Measurements from ENCODE around the gene PLA2G2C. TPM values are rescaled to one million over a fixed set of nuclear protein-coding genes. Genes with fewer than 3 reads are reported as not detected.

The PLA2G2C gene
- total RNA-seq, 2 experiments from 2014 or later = 0.43 to 0.58 TPM

GRCh38 chr1:20183616-20184271 lies 2.6 kb downstream of the PLA2G2C start:
- Mint-ChIP-seq H3K4me3 (no peak overlapping the region), H3K27ac (no peak overlapping the region), H3K27me3 (peaks cover 7% of the 10 kb centered on the region), H3K36me3 (ENCODE audit: low read depth) (no peaks in the 10 kb centered on the region), H3K9me3 (ENCODE audit: low read depth) (peaks cover 4% of the 10 kb centered on the region), H3K4me1 (peaks cover 39% of the 10 kb centered on the region)
- POLR2A ChIA-PET = interaction anchor here (0.6 kb wide), 1 partner anchor 1109 kb away, joined by 3 read pairs; no protein-coding TSS in a partner anchor
- no peak for DNase-seq
- intact Hi-C loops (cut with DNase I, micrococcal nuclease) = loop anchor here in 1 of 2 experiments (10.0 kb wide), 1 partner anchor 469 kb away; no protein-coding TSS in a partner anchor
- ATAC-seq = no peak
- CTCF ChIA-PET = interaction anchor here (0.8 to 1.6 kb wide), 4 partner anchors 10 to 245 kb away, joined by 3 to 4 read pairs (median 3); no protein-coding TSS in a partner anchor

- ATAC-seq (no peak), DNase-seq (no peak)
- ChIA-PET CTCF (interaction anchor here (0.9 to 1.6 kb wide), 2 partner anchors 81 to 246 kb away, joined by 3 read pairs; no protein-coding TSS in a partner anchor), POLR2A (interaction anchor here (0.6 kb wide), 1 partner anchor 1110 kb away, joined by 3 read pairs; no protein-coding TSS in a partner anchor)
- H3K27ac Mint-ChIP-seq = no peak overlapping the region
- H3K9me3 Mint-ChIP-seq (ENCODE audit: low read depth) = peaks cover 4% of the 10 kb centered on the region
- peaks cover 32% of the 10 kb centered on the region for H3K4me1 Mint-ChIP-seq
- H3K36me3 Mint-ChIP-seq (ENCODE audit: low read depth) = no peaks in the 10 kb centered on the region
- no peak overlapping the region for H3K4me3 Mint-ChIP-seq
- intact Hi-C loops (cut with DNase I, micrococcal nuclease) = loop anchor here in 1 of 2 experiments (10.0 kb wide), 1 partner anchor 468 kb away; no protein-coding TSS in a partner anchor
- peaks cover 2% of the 10 kb centered on the region for H3K27me3 Mint-ChIP-seq
These were observed 3.3 kb downstream of the PLA2G2C start for GRCh38 chr1:20183035-20183434.

- no peaks in the 10 kb centered on the region for H3K27me3 Mint-ChIP-seq
- POLR2A ChIA-PET = no interaction called here
- intact Hi-C loops (cut with DNase I, micrococcal nuclease) = loop anchor here in 1 of 2 experiments (10.0 kb wide), 1 partner anchor 468 kb away; no protein-coding TSS in a partner anchor
These were observed 3.9 kb downstream of the PLA2G2C start for GRCh38 chr1:20182415-20182814.

GRCh38 chr1:20180844-20181207 lies 5.5 kb downstream of the PLA2G2C start:
- Mint-ChIP-seq H3K4me1 (peaks cover 13% of the 10 kb centered on the region), H3K27me3 (no peaks in the 10 kb centered on the region), H3K27ac (no peak overlapping the region), H3K4me3 (no peak overlapping the region), H3K9me3 (ENCODE audit: low read depth) (peaks cover 4% of the 10 kb centered on the region), H3K36me3 (ENCODE audit: low read depth) (no peaks in the 10 kb centered on the region)
- ATAC-seq = no peak
- CTCF ChIA-PET = interaction anchor here (0.5 to 4.1 kb wide), 4 partner anchors 9 to 315 kb away, joined by 3 to 13 read pairs (median 4); no protein-coding TSS in a partner anchor
- intact Hi-C loops (cut with DNase I, micrococcal nuclease) = loop anchor here in 1 of 2 experiments (10.0 kb wide), 1 partner anchor 466 kb away; no protein-coding TSS in a partner anchor
- DNase-seq = no peak
- POLR2A ChIA-PET = no interaction called here

More at GRCh38 chr1:20182415-20182814, 3.9 kb downstream of the PLA2G2C start:
- Mint-ChIP-seq H3K27ac (no peak overlapping the region), H3K4me3 (no peak overlapping the region), H3K9me3 (ENCODE audit: low read depth) (peaks cover 4% of the 10 kb centered on the region), H3K4me1 (peaks cover 25% of the 10 kb centered on the region), H3K36me3 (ENCODE audit: low read depth) (no peaks in the 10 kb centered on the region)
- DNase-seq = no peak
- CTCF ChIA-PET = interaction anchor here (4.1 kb wide), 1 partner anchor 31 kb away, joined by 13 read pairs; no protein-coding TSS in a partner anchor
- no peak for ATAC-seq

- intact Hi-C loops (cut with DNase I, micrococcal nuclease) = loop anchor here in 1 of 2 experiments (10.0 kb wide), 1 partner anchor 465 kb away; no protein-coding TSS in a partner anchor
- ATAC-seq = no peak
- H3K4me3 Mint-ChIP-seq = no peak overlapping the region
These were observed 6.0 kb downstream of the PLA2G2C start for GRCh38 chr1:20180129-20180843.

GRCh38 chr1:20179371-20180128 lies 6.8 kb downstream of the PLA2G2C start:
- no peak for DNase-seq
- intact Hi-C loops (cut with DNase I, micrococcal nuclease) = loop anchor here in 1 of 2 experiments (10.0 kb wide), 1 partner anchor 465 kb away; no protein-coding TSS in a partner anchor
- H3K4me1 Mint-ChIP-seq = peaks cover 14% of the 10 kb centered on the region
- H3K4me3 Mint-ChIP-seq = no peak overlapping the region
- ChIA-PET CTCF (interaction anchor here (0.5 to 4.1 kb wide), 8 partner anchors 14 to 262 kb away, joined by 3 to 30 read pairs (median 3); no protein-coding TSS in a partner anchor), POLR2A (interaction anchor here (1.0 kb wide), 1 partner anchor 17 kb away, joined by 3 read pairs; no protein-coding TSS in a partner anchor)
- H3K36me3 Mint-ChIP-seq (ENCODE audit: low read depth) = no peaks in the 10 kb centered on the region
- H3K27ac Mint-ChIP-seq = no peak overlapping the region
- H3K9me3 Mint-ChIP-seq (ENCODE audit: low read depth) = peaks cover 4% of the 10 kb centered on the region
- H3K27me3 Mint-ChIP-seq = no peaks in the 10 kb centered on the region
- no peak for ATAC-seq

More at GRCh38 chr1:20180129-20180843, 6.0 kb downstream of the PLA2G2C start:
- Mint-ChIP-seq H3K27me3 (no peaks in the 10 kb centered on the region), H3K27ac (no peak overlapping the region), H3K36me3 (ENCODE audit: low read depth) (no peaks in the 10 kb centered on the region), H3K4me1 (peaks cover 14% of the 10 kb centered on the region), H3K9me3 (ENCODE audit: low read depth) (peaks cover 4% of the 10 kb centered on the region)
- POLR2A ChIA-PET = interaction anchor here (1.0 kb wide), 1 partner anchor 16 kb away, joined by 3 read pairs; no protein-coding TSS in a partner anchor
- DNase-seq = no peak
- CTCF ChIA-PET = interaction anchor here (0.5 to 4.1 kb wide), 5 partner anchors 10 to 77 kb away, joined by 3 to 13 read pairs (median 3); no protein-coding TSS in a partner anchor

- ChIA-PET POLR2A (interaction anchor here (1.0 kb wide), 1 partner anchor 17 kb away, joined by 3 read pairs; no protein-coding TSS in a partner anchor), CTCF (interaction anchor here (0.5 to 4.1 kb wide), 7 partner anchors 13 to 261 kb away, joined by 3 to 30 read pairs (median 3); no protein-coding TSS in a partner anchor)
- ATAC-seq = no peak
- Mint-ChIP-seq H3K4me1 (peaks cover 14% of the 10 kb centered on the region), H3K27me3 (no peaks in the 10 kb centered on the region), H3K9me3 (ENCODE audit: low read depth) (peaks cover 4% of the 10 kb centered on the region), H3K27ac (no peak overlapping the region), H3K4me3 (no peak overlapping the region), H3K36me3 (ENCODE audit: low read depth) (no peaks in the 10 kb centered on the region)
- DNase-seq = no peak
- intact Hi-C loops (cut with DNase I, micrococcal nuclease) = no loop called here
These were observed 7.5 kb downstream of the PLA2G2C start for GRCh38 chr1:20178634-20179370.

- intact Hi-C loops (cut with DNase I, micrococcal nuclease) = no loop called here
- ChIA-PET CTCF (interaction anchor here (0.7 to 1.2 kb wide), 2 partner anchors 21 to 82 kb away, joined by 3 read pairs; no protein-coding TSS in a partner anchor), POLR2A (no interaction called here)
- Mint-ChIP-seq H3K36me3 (ENCODE audit: low read depth) (no peaks in the 10 kb centered on the region), H3K27ac (peak overlapping the region; percentile 76), H3K27me3 (no peaks in the 10 kb centered on the region), H3K9me3 (ENCODE audit: low read depth) (peaks cover 4% of the 10 kb centered on the region), H3K4me1 (peaks cover 23% of the 10 kb centered on the region), H3K4me3 (peak overlapping the region; percentile 45)
- ATAC-seq (peak; percentile 34), DNase-seq (peak; percentile 27)
These were observed 11.2 kb downstream of the PLA2G2C start for GRCh38 chr1:20174937-20175666.

GRCh38 chr1:20172033-20172590 lies 14.2 kb downstream of the PLA2G2C start:
- ChIA-PET POLR2A (no interaction called here), CTCF (interaction anchor here (0.8 to 1.4 kb wide), 3 partner anchors 23 to 194 kb away, joined by 3 to 8 read pairs (median 3); no protein-coding TSS in a partner anchor)
- DNase-seq (no peak), ATAC-seq (no peak)
- no peak overlapping the region for H3K27ac Mint-ChIP-seq
- no peak overlapping the region for H3K4me3 Mint-ChIP-seq
- H3K4me1 Mint-ChIP-seq = peaks cover 23% of the 10 kb centered on the region
- no peaks in the 10 kb centered on the region for H3K36me3 Mint-ChIP-seq (ENCODE audit: low read depth)
- H3K9me3 Mint-ChIP-seq (ENCODE audit: low read depth) = no peaks in the 10 kb centered on the region
- H3K27me3 Mint-ChIP-seq = peaks cover 4% of the 10 kb centered on the region
- intact Hi-C loops (cut with DNase I, micrococcal nuclease) = loop anchor here in 1 of 2 experiments (1.0 kb wide), 1 partner anchor 13 kb away; no protein-coding TSS in a partner anchor

Measured in activated CD4-positive, alpha-beta T cell treated with anti-CD3 and anti-CD28 coated beads for 36 hours (primary cell).